PC-3 (cell line): ENCODE data around the gene TRA2B. TPM values are rescaled to one million over a fixed set of nuclear protein-coding genes. Genes with fewer than 3 reads are reported as not detected.

Experiments
- ATAC-seq: fragments of 200-7000 bp; cut with Tn5 transposase; 2 replicates; pipeline ENCODE4 v1.9.1; 2020; ENCODE audit warnings: mild to moderate bottlenecking, moderate library complexity
- BruUV-seq: library from RNA; stranded (reverse); fragments of 400-500 nt; replicated peaks from 2 replicates; lab custom pipeline; 2021; lab: Mats Ljungman, UMichigan
- CTCF ChIA-PET: fragments of 300-600 bp; sonication (Branson Sonifier 250); formaldehyde crosslinking; loops from one replicate; lab custom pipeline; 2022; ENCODE audit warnings: antibody characterized with exemption; lab: Charles Lee
- POLR2A ChIA-PET: fragments of 300-600 bp; sonication (Branson Sonifier 250); formaldehyde crosslinking; loops from one replicate; lab custom pipeline; 2022; ENCODE audit warnings: antibody characterized with exemption; ENCODE audit not compliant: unreplicated experiment; lab: Charles Lee
- DNase-seq: peaks from one replicate; pipeline ENCODE4 v3.0.0-alpha.2; 2015
- H2AFZ ChIP-seq: fragments of 300-600 bp; sonication (generic); 2 replicates; pipeline ENCODE4 v1.6.0; 2016; ENCODE audit warnings: antibody characterized with exemption, low read length
- H3F3A ChIP-seq: fragments of 300-600 bp; sonication (generic); one replicate; pipeline ENCODE4 v1.6.0; 2017; ENCODE audit warnings: antibody characterized with exemption, low read length, control low read depth, mild to moderate bottlenecking; ENCODE audit not compliant: unreplicated experiment
- H3K27ac ChIP-seq: fragments of 300-600 bp; sonication (generic); 2 replicates; pipeline ENCODE4 v1.5.1; 2016; ENCODE audit warnings: mild to moderate bottlenecking, low read length
- H3K27me3 ChIP-seq: fragments of 300-600 bp; sonication (generic); 2 replicates; pipeline ENCODE4 v1.6.1; 2016; ENCODE audit warnings: low read length, mixed read lengths
- H3K36me3 ChIP-seq: fragments of 300-600 bp; sonication (generic); 2 replicates; pipeline ENCODE4 v1.6.1; 2016; ENCODE audit warnings: low read depth, mixed run types, low read length, mixed read lengths
- H3K4me1 ChIP-seq: fragments of 300-600 bp; sonication (generic); 2 replicates; pipeline ENCODE4 v1.5.1; 2016; ENCODE audit warnings: low read length; ENCODE audit not compliant: insufficient read depth
- H3K4me2 ChIP-seq: fragments of 300-600 bp; sonication (generic); 2 replicates; pipeline ENCODE4 v1.6.0; 2016; ENCODE audit warnings: low read length
- H3K4me3 ChIP-seq: fragments of 300-600 bp; sonication (generic); 2 replicates; pipeline ENCODE4 v1.5.1; 2016; ENCODE audit warnings: mild to moderate bottlenecking, low read length, mixed read lengths
- H3K79me2 ChIP-seq: fragments of 300-600 bp; sonication (generic); 2 replicates; pipeline ENCODE4 v1.6.1; 2017; ENCODE audit warnings: low read length, mixed read lengths
- H3K9ac ChIP-seq: fragments of 300-600 bp; sonication (generic); 2 replicates; pipeline ENCODE4 v1.6.0; 2016; ENCODE audit warnings: mild to moderate bottlenecking, low read length
- H3K9me2 ChIP-seq: fragments of 300-600 bp; sonication (generic); replicated peaks from 2 replicates; pipeline ENCODE4 v1.6.1; 2016; ENCODE audit warnings: mixed run types, low read length, mixed read lengths
- H3K9me3 ChIP-seq: fragments of 300-600 bp; sonication (generic); 2 replicates; pipeline ENCODE4 v1.6.1; 2016; ENCODE audit warnings: low read length, mixed read lengths
- H4K20me1 ChIP-seq: fragments of 300-600 bp; sonication (generic); 2 replicates; pipeline ENCODE4 v1.6.1; 2016; ENCODE audit warnings: low read length, mixed read lengths
- CTCF ChIP-seq: fragments of 300-600 bp; sonication (generic); conservative IDR thresholded peaks from 2 replicates; pipeline ENCODE4 v1.5.1; 2017; ENCODE audit warnings: antibody characterized with exemption, low read depth, mild to moderate bottlenecking, low read length
- EZH2 ChIP-seq: fragments of 300-600 bp; sonication (generic); IDR thresholded peaks from one replicate; pipeline ENCODE4 v1.6.1; 2017; ENCODE audit warnings: antibody characterized with exemption, mild to moderate bottlenecking, low read length; ENCODE audit not compliant: unreplicated experiment
- EZH2phosphoT487 ChIP-seq: fragments of 300-600 bp; sonication (generic); IDR thresholded peaks from 2 replicates; pipeline ENCODE4 v1.6.1; 2018; ENCODE audit warnings: mild to moderate bottlenecking, antibody characterized with exemption, low read length, borderline replicate concordance
- intact Hi-C: fragments of 100-400 bp; cut with micrococcal nuclease; formaldehyde crosslinking; loops from 2 replicates; pipeline ENCODE4 v1.9.0; 2023
- total RNA-seq: library from RNA; depleted of rRNA; stranded (reverse); fragments of >200 nt; gene quantifications from 2 replicates; pipeline ENCODE4 v1.2.3, GENCODE V29; 2014

Gene TRA2B
- total RNA-seq, 1 experiment from 2014 or later = 287 TPM

- DNase-seq (no peak), ATAC-seq (no peak)
- Histone ChIP-seq H3F3A (peaks cover 14% of the 10 kb centered on the region), H3K79me2 (peaks cover 78% of the 10 kb centered on the region), H3K4me3 (peak overlapping the region; percentile 89), H2AFZ (no peak overlapping the region), H3K27ac (peak overlapping the region; percentile 88; the same call in 1 of the 2 replicates), H4K20me1 (peaks cover 65% of the 10 kb centered on the region), H3K36me3 (peaks cover 52% of the 10 kb centered on the region), H3K9me3 (no peaks in the 10 kb centered on the region), H3K9ac (peak overlapping the region; percentile 99), H3K27me3 (no peaks in the 10 kb centered on the region), H3K4me1 (peaks cover 53% of the 10 kb centered on the region), H3K9me2 (no peaks in the 10 kb centered on the region), H3K4me2 (peak overlapping the region; percentile 93)
- no peak for TF ChIP-seq EZH2phosphoT487
- ChIA-PET POLR2A (interaction anchor here (0.6 to 1.0 kb wide), 3 partner anchors 115 to 490 kb away, joined by 3 to 6 read pairs (median 4); no protein-coding TSS in a partner anchor), CTCF (interaction anchor here (0.5 kb wide), 1 partner anchor 201 kb away, joined by 5 read pairs; no protein-coding TSS in a partner anchor)
- TSS peak; percentile 87 for BruUV-seq
- intact Hi-C loops = loop anchor here (2.0 kb wide), 1 partner anchor 111 kb away; the partner anchor contains the start of gene IGF2BP2
Observed at GRCh38 chr3:185935465-185936272, 2.1 kb downstream of the TRA2B start.

- Histone ChIP-seq H3K36me3 (peaks cover 60% of the 10 kb centered on the region), H3K9ac (peak overlapping the region; percentile 99), H3K79me2 (peaks cover 81% of the 10 kb centered on the region), H2AFZ (no peak overlapping the region), H3K4me2 (peak overlapping the region; percentile 93), H3K4me1 (peaks cover 53% of the 10 kb centered on the region), H3K4me3 (peak overlapping the region; percentile 89), H4K20me1 (peaks cover 73% of the 10 kb centered on the region), H3K9me3 (no peaks in the 10 kb centered on the region), H3K27ac (no peak overlapping the region), H3K9me2 (no peaks in the 10 kb centered on the region), H3F3A (peaks cover 9% of the 10 kb centered on the region), H3K27me3 (no peaks in the 10 kb centered on the region)
- TF ChIP-seq EZH2 (no peak), EZH2phosphoT487 (no peak), CTCF (no peak)
- POLR2A ChIA-PET = no interaction called here
- ATAC-seq (no peak), DNase-seq (no peak)
- intact Hi-C loops = loop anchor here (2.0 to 5.0 kb wide), 2 partner anchors 110 to 203 kb away; partner anchors contain the start of gene IGF2BP2
- BruUV-seq = no TSS peak
- CTCF ChIA-PET = interaction anchor here (0.5 kb wide), 1 partner anchor 200 kb away, joined by 5 read pairs; no protein-coding TSS in a partner anchor
Observed at GRCh38 chr3:185934767-185935464, 2.9 kb downstream of the TRA2B start.

GRCh38 chr3:185934174-185934557 lies 3.6 kb downstream of the TRA2B start:
- no peak for DNase-seq
- Histone ChIP-seq H2AFZ (no peak overlapping the region), H3K9me3 (no peaks in the 10 kb centered on the region), H3K79me2 (peaks cover 87% of the 10 kb centered on the region), H3F3A (peaks cover 7% of the 10 kb centered on the region), H3K27ac (no peak overlapping the region), H3K9me2 (no peaks in the 10 kb centered on the region), H3K4me3 (peak overlapping the region; percentile 89), H3K9ac (peak overlapping the region; percentile 99; the same call in 1 of the 2 replicates), H3K36me3 (peaks cover 67% of the 10 kb centered on the region), H3K4me1 (peaks cover 54% of the 10 kb centered on the region), H3K27me3 (no peaks in the 10 kb centered on the region), H3K4me2 (peak overlapping the region; percentile 93), H4K20me1 (peaks cover 80% of the 10 kb centered on the region)
- no peak for TF ChIP-seq CTCF
- TF ChIP-seq EZH2 = no peak
- no peak for TF ChIP-seq EZH2phosphoT487
- no TSS peak for BruUV-seq
- intact Hi-C loops = loop anchor here (2.0 to 5.0 kb wide), 2 partner anchors 109 to 202 kb away; partner anchors contain the start of gene IGF2BP2
- ChIA-PET CTCF (no interaction called here), POLR2A (no interaction called here)
- no peak for ATAC-seq
